22Rv1 (cell line): ENCODE measurements around the gene RASA4B.
"Not testable (repeated sequence)": the region's sequence is repeated elsewhere in the genome, so short reads cannot be mapped to it uniquely, and the experiment has no call there.

Experiments
- ZFX ChIP-seq: fragments of 450-650 bp; IDR thresholded peaks from 2 replicates; pipeline ENCODE4 v1.6.1; 2017; ENCODE audit warnings: antibody characterized with exemption, borderline replicate concordance
- TF ChIP-seq, protein P1 (sequence below): fragments of 450-650 bp; IDR thresholded peaks from 2 replicates; pipeline ENCODE4 v1.5.1; 2017; ENCODE audit warnings: mild to moderate bottlenecking

DNA sequence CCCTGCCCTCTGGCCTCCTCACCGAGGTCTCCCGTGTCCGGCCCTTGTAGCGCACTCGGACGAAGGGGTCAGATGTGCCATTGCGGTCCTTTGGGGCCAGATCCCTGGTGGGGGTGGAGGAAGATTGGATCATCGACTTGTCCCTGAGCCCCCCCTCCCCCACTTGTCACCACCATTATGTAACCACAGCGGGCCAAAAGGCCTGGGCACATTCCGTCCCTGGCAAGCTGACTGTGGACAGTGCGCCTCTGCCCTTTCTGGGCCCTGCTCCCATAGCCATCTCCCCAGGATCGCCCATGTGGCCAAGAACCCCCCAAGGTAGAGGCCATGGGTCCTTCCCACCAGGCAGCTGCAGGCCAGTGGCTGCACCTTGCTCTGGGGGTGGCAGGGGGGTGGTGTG is 14.4 kb downstream of the RASA4B start:
- TF ChIP-seq, protein P1, sequence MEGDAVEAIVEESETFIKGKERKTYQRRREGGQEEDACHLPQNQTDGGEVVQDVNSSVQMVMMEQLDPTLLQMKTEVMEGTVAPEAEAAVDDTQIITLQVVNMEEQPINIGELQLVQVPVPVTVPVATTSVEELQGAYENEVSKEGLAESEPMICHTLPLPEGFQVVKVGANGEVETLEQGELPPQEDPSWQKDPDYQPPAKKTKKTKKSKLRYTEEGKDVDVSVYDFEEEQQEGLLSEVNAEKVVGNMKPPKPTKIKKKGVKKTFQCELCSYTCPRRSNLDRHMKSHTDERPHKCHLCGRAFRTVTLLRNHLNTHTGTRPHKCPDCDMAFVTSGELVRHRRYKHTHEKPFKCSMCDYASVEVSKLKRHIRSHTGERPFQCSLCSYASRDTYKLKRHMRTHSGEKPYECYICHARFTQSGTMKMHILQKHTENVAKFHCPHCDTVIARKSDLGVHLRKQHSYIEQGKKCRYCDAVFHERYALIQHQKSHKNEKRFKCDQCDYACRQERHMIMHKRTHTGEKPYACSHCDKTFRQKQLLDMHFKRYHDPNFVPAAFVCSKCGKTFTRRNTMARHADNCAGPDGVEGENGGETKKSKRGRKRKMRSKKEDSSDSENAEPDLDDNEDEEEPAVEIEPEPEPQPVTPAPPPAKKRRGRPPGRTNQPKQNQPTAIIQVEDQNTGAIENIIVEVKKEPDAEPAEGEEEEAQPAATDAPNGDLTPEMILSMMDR, result not testable (repeated sequence)
- TF ChIP-seq ZFX, result not testable (repeated sequence)
